Stimulated activated effector memory CD8-positive, alpha-beta T cell treated with anti-CD3 and anti-CD28 coated beads, Interleukin-12 subunit alpha, Interleukin-12 subunit beta, amount 100 ng/mL, for 72 hours (primary cell): Measurements from ENCODE around the gene ADAMTS9.

Experiments used
- ATAC-seq: fragments of 150-1000 bp; cut with Tn5 transposase; 2 replicates; pipeline ENCODE4 v1.10.0; 2021
- DNase-seq, 2 donors: peaks; one replicate each; pipeline ENCODE4 v3.0.0; 2021 to 2022; ENCODE audit warnings: low spot score in 2 of 2
- H3K27ac Mint-ChIP-seq: one replicate; pipeline ENCODE4 v1.8.0; 2022; ENCODE audit warnings: mild to moderate bottlenecking, mixed read lengths
- H3K36me3 Mint-ChIP-seq: one replicate; pipeline ENCODE4 v1.8.0; 2022; ENCODE audit warnings: mild to moderate bottlenecking, mixed read lengths
- H3K4me1 Mint-ChIP-seq: one replicate; pipeline ENCODE4 v1.8.0; 2022; ENCODE audit warnings: mixed read lengths
- H3K4me3 Mint-ChIP-seq: one replicate; pipeline ENCODE4 v1.8.0; 2022; ENCODE audit warnings: mild to moderate bottlenecking, mixed read lengths
- H3K9me3 Mint-ChIP-seq: one replicate; pipeline ENCODE4 v1.8.0; 2022; ENCODE audit warnings: mixed read lengths

ADAMTS9 gene

GRCh38 chr3:64648927-64649906, 38.6 kb downstream of the ADAMTS9 start:
- Mint-ChIP-seq H3K27ac (no peak overlapping the region), H3K4me3 (no peak overlapping the region), H3K4me1 (no peaks in the 10 kb centered on the region), H3K9me3 (peaks cover 2% of the 10 kb centered on the region), H3K36me3 (no peaks in the 10 kb centered on the region)
- ATAC-seq, result no peak
- DNase-seq, result no peak

- no peaks in the 10 kb centered on the region for H3K36me3 Mint-ChIP-seq
Observed at GRCh38 chr3:64647825-64648224, 40.0 kb downstream of the ADAMTS9 start.

DNA sequence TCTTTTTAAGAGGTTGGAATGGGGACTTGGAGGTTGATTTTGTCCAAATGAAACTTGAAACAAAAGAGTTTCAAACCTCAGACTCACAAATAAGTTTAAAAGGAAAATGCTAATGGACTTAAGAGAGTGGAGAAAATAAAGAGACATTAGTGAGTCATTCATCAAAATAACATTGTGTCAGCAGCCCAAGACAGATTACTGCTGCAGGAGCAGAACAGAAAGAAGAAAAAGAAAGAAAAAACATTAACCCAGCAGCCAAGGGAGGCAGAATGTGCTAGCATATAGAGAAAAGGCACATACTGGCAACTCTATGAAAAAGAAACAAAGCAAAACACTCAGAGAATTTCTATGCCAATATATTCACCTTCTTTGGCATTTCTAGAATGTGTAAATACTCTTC, 42.6 kb downstream of the ADAMTS9 start:
- no peak overlapping the region for H3K27ac Mint-ChIP-seq
- H3K9me3 Mint-ChIP-seq, result peaks cover 4% of the 10 kb centered on the region
- no peaks in the 10 kb centered on the region for H3K36me3 Mint-ChIP-seq
- DNase-seq (no peak), ATAC-seq (no peak)
- no peaks in the 10 kb centered on the region for H3K4me1 Mint-ChIP-seq
- no peak overlapping the region for H3K4me3 Mint-ChIP-seq

More at GRCh38 chr3:64647825-64648224, 40.0 kb downstream of the ADAMTS9 start:
- no peak for DNase-seq
- no peak overlapping the region for H3K27ac Mint-ChIP-seq
- H3K9me3 Mint-ChIP-seq, result peaks cover 2% of the 10 kb centered on the region
- H3K4me3 Mint-ChIP-seq, result no peak overlapping the region
- no peaks in the 10 kb centered on the region for H3K4me1 Mint-ChIP-seq
- no peak for ATAC-seq

DNA sequence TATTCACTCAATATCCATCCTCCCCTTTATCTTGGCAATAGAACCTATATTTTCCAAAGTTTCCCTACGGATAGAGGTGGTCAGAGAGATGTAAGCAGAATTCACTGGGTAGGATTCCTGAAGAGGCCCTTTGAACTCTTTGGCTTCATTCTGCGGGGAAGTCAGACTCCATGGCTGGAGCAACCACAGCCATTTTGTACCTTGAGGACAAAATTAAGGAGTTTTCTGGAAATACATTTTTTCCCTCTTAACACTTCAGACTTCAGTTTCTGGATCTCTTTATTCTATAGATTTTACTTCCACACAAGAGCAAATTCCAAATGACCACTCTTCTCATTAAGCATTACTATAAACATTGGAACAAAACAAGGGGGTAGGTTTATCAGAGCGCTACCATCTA, 43.3 kb downstream of the ADAMTS9 start:
- Mint-ChIP-seq H3K27ac (no peak overlapping the region), H3K4me3 (no peak overlapping the region), H3K9me3 (peaks cover 4% of the 10 kb centered on the region), H3K4me1 (no peaks in the 10 kb centered on the region), H3K36me3 (no peaks in the 10 kb centered on the region)
- no peak for DNase-seq
- no peak for ATAC-seq

DNA sequence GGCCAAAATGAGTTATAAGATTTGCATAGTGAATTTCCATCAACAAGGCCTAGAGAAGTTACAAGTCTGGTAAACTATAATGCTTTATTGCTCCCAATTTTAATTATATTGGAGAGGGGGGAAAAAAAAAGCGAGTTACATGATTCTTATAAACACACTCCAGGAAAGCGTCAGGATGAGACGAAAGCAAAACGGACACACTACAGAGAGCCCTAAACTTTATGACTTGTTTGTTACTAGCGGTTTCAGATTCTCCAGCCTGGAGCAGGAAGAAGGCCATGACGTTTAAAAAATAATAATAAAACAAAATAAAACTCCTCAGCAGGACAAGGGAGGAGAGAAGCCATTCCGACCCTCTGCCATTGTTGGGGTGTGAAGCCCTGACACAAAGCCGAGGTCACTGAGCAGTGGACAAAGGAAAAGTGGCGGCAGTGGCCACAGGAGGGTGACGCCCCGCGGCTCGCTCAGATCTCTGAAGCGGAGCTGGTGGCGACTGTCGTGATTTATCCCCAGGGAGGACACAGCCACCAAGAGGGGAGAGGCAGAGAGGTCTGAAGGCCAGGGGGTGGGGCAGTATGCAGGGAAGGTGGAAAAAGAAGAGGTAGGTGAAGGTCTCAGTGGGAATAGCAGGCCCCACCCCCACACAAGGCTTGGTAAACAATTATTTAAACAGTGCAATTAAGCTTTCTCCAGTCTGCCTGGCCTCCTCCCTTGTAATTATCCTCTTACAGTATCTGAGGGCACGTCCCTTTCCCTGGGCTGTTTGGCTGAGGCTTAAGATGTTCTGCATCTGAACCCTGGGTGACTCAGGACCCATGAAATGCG, 45.3 kb downstream of the ADAMTS9 start:
- DNase-seq (no peak), ATAC-seq (no peak)
- Mint-ChIP-seq H3K4me1 (no peaks in the 10 kb centered on the region), H3K9me3 (peaks cover 4% of the 10 kb centered on the region), H3K4me3 (no peak overlapping the region), H3K36me3 (no peaks in the 10 kb centered on the region), H3K27ac (no peak overlapping the region)

- DNase-seq (no peak), ATAC-seq (no peak)
- H3K27ac Mint-ChIP-seq, result no peak overlapping the region
- H3K9me3 Mint-ChIP-seq, result peaks cover 6% of the 10 kb centered on the region
- no peak overlapping the region for H3K4me3 Mint-ChIP-seq
- no peaks in the 10 kb centered on the region for H3K4me1 Mint-ChIP-seq
- H3K36me3 Mint-ChIP-seq, result no peaks in the 10 kb centered on the region
Observed at GRCh38 chr3:64638981-64639481, 48.8 kb downstream of the ADAMTS9 start.

DNA sequence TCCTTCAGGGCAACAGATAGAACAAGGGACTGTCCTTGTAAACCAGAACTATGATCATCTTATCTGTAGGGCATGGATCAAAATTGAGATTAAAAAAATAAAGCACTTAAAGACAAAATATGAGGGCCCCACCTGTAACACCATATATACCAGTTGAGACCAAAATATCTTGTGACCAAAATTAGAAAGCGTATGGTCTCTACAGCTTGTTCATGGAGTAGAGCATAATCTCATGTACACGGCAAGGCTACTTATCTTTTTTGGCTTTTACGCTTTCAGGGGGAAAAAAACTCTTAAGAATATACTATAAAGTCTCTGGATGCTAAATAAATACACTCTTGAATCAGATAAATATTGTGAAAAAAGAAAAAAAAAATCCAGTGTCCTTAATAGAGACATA, 49.3 kb downstream of the ADAMTS9 start:
- ATAC-seq, result no peak
- DNase-seq, result no peak
- Mint-ChIP-seq H3K4me3 (no peak overlapping the region), H3K36me3 (no peaks in the 10 kb centered on the region), H3K4me1 (no peaks in the 10 kb centered on the region), H3K9me3 (peaks cover 6% of the 10 kb centered on the region), H3K27ac (no peak overlapping the region)

DNA sequence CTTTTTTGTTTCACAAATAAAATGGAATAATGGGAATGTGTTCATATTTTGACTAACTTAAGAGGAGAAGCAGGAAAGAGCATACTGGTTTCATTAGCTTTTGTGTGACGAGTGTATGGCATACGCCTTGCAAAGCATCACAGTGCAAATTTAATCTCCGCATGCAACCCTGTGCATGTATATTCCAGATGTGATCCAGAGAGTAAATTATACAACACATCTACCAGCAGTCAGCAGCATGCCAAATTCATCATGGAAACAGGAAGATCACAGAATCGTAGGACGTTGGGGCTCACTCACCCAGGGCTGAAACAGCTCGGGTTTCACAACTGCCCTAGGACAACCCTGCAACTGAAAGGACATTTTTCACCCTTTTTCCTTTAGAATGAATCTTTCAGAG, 53.4 kb downstream of the ADAMTS9 start:
- no peaks in the 10 kb centered on the region for H3K4me1 Mint-ChIP-seq
- no peak overlapping the region for H3K27ac Mint-ChIP-seq
- H3K36me3 Mint-ChIP-seq, result no peaks in the 10 kb centered on the region
- peaks cover 5% of the 10 kb centered on the region for H3K9me3 Mint-ChIP-seq
- DNase-seq (no peak), ATAC-seq (no peak)
- no peak overlapping the region for H3K4me3 Mint-ChIP-seq

GRCh38 chr3:64631951-64632350, 55.8 kb downstream of the ADAMTS9 start:
- Mint-ChIP-seq H3K36me3 (no peaks in the 10 kb centered on the region), H3K27ac (no peak overlapping the region), H3K9me3 (peaks cover 11% of the 10 kb centered on the region), H3K4me1 (no peaks in the 10 kb centered on the region), H3K4me3 (no peak overlapping the region)
- ATAC-seq (no peak), DNase-seq (no peak)

DNA sequence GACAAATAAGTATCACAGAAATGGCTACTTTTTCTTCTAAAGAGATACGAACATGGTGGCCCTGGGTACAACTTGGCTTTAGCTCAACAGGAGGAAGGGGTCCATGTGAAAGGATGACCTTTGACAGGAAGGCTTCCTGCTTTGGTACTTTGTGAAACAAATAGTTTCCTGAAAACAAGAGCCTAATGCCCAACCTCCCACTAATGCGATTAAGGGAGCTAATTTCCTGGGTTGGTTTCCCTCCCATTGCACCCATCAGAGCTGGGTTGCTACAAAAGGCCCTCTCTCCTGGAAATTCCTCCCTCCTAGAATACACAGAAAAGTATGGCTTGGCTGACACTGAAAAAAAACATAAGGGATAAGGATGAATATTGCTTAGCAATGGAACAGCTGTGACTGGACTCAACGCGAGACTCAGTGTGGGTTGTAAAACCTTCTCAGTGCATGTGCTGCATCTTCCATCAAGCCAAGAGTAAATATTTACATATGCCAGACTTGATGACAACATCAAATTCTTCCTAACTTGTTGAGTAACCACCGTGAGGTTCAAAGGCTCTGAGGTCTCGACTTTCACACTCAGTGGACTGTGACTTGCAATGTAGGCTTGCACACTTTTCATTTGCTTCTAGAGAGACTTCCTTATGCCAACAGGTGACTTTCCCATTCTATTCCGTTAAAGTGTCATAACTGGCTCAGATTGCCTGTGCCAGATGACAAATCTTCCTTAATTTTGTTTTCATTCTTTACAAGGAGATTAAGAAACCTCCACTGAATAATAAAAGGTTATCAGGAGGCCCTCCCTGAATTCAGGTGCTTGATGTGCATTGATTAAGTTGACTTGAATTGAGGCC, 60.1 kb downstream of the ADAMTS9 start:
- Mint-ChIP-seq H3K9me3 (peaks cover 8% of the 10 kb centered on the region), H3K4me1 (no peaks in the 10 kb centered on the region), H3K4me3 (no peak overlapping the region), H3K27ac (no peak overlapping the region), H3K36me3 (no peaks in the 10 kb centered on the region)
- ATAC-seq (no peak), DNase-seq (no peak)

GRCh38 chr3:64627042-64627441, 60.8 kb downstream of the ADAMTS9 start:
- no peak for ATAC-seq
- no peak for DNase-seq
- H3K4me3 Mint-ChIP-seq, result no peak overlapping the region
- H3K27ac Mint-ChIP-seq, result no peak overlapping the region
- peaks cover 8% of the 10 kb centered on the region for H3K9me3 Mint-ChIP-seq
- no peaks in the 10 kb centered on the region for H3K36me3 Mint-ChIP-seq
- no peaks in the 10 kb centered on the region for H3K4me1 Mint-ChIP-seq

- H3K9me3 Mint-ChIP-seq, result peaks cover 8% of the 10 kb centered on the region
- ATAC-seq (no peak), DNase-seq (no peak)
- H3K4me1 Mint-ChIP-seq, result no peaks in the 10 kb centered on the region
- no peaks in the 10 kb centered on the region for H3K36me3 Mint-ChIP-seq
- no peak overlapping the region for H3K4me3 Mint-ChIP-seq
- H3K27ac Mint-ChIP-seq, result no peak overlapping the region
Observed at GRCh38 chr3:64625381-64625780, 62.4 kb downstream of the ADAMTS9 start.

DNA sequence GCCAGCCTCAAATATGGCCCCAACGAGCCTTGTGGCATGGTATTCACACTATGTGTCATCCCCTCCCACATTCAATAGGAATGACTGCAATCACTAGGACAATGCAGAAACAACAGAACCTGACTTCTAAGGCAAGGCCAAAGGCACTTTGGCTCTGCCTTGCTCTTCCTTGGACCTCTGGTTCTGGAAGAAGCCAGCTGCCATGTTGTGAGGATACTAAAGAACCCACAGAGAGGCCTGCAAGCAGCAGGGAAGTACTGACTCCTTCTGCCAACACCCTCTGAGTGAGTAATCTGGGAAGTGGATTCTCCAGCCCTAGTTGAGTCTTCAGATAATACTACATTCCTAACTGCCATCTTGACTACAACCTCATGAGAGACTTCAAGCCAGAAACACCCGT, 64.7 kb downstream of the ADAMTS9 start:
- Mint-ChIP-seq H3K4me1 (no peaks in the 10 kb centered on the region), H3K9me3 (no peaks in the 10 kb centered on the region), H3K36me3 (no peaks in the 10 kb centered on the region), H3K4me3 (no peak overlapping the region), H3K27ac (no peak overlapping the region)
- DNase-seq, result no peak
- ATAC-seq, result no peak

DNA sequence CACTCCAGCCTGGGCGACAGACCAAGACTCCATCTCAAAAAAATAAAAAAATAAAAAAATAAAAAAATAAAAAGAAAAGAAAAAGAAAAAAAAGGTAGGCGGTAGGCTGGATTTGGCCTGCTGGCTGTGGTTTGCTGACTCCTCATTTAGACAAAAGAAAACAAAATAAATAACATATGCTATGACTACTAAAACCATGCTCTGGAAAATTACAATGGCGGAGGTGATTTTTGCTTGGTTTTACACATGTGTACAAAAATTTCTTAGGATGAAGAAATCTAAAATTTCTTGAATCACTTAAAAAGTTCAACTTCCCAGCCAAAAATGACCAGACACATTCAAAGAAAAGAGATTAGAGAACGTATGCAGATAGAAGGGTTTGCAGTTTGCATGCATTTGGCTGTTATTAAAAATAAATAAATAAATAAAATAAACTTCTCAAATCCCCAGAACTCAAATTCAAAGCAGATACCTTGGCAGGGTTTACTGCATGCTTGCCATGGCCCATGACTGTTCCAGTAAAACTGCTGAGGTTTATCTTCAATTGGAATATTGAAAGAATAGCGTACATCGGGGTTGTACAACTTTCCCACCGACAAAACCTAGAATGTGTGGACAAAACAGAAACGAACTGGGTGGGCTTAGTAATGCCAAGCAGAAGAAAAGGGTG, 65.9 kb downstream of the ADAMTS9 start:
- Mint-ChIP-seq H3K36me3 (no peaks in the 10 kb centered on the region), H3K4me3 (no peak overlapping the region), H3K9me3 (no peaks in the 10 kb centered on the region), H3K4me1 (no peaks in the 10 kb centered on the region), H3K27ac (no peak overlapping the region)
- no peak for DNase-seq
- ATAC-seq, result no peak
